Subcutaneous abdominal adipose tissue (tissue), 5 donors: Measurements from ENCODE around the gene RPS10.
A peak's percentile ranks its signal among the peaks of the same experiment; 100 is the strongest.
"Not testable (repeated sequence)": the region's sequence is repeated elsewhere in the genome, so short reads cannot be mapped to it uniquely, and the experiment has no call there.

ENCODE experiments used
- H3K27ac ChIP-seq: one replicate; pipeline ENCODE4 v1.7.0; 2013; ENCODE audit warnings: low read depth, mild to moderate bottlenecking, inconsistent platforms, low read length, moderate library complexity
- H3K27me3 ChIP-seq, 5 donors: one replicate each; pipeline ENCODE4 v1.7.0; 2013; ENCODE audit warnings: low read length in 5 of 5, inconsistent platforms in 1 of 5; ENCODE audit not compliant: control insufficient read depth in 5 of 5, insufficient read depth in 4 of 5
- H3K36me3 ChIP-seq, 5 donors: one replicate each; pipeline ENCODE4 v1.7.0; 2013; ENCODE audit warnings: low read length in 5 of 5; ENCODE audit not compliant: control insufficient read depth in 5 of 5, insufficient read depth in 5 of 5
- H3K4me1 ChIP-seq, 5 donors: one replicate each; pipeline ENCODE4 v1.7.0; 2013; ENCODE audit warnings: low read length in 5 of 5, mild to moderate bottlenecking in 3 of 5, moderate library complexity in 1 of 5; ENCODE audit not compliant: control insufficient read depth in 5 of 5, insufficient read depth in 5 of 5
- H3K4me3 ChIP-seq, 5 donors: one replicate each; pipeline ENCODE4 v1.7.0; 2013; ENCODE audit warnings: low read length in 5 of 5, low read depth in 1 of 5
- H3K9ac ChIP-seq, 5 donors: one replicate each; pipeline ENCODE4 v1.7.0; 2013; ENCODE audit warnings: low read length in 5 of 5, mild to moderate bottlenecking in 4 of 5, moderate library complexity in 3 of 5
- H3K9me3 ChIP-seq, 5 donors: one replicate each; pipeline ENCODE4 v1.7.0; 2013; ENCODE audit warnings: low read length in 5 of 5; ENCODE audit not compliant: control insufficient read depth in 5 of 5
- donor health status: healthy.
- donor health status: healthy.
- donor health status: healthy.
- donor health status: healthy.
- donor health status: healthy.

The RPS10 gene

DNA sequence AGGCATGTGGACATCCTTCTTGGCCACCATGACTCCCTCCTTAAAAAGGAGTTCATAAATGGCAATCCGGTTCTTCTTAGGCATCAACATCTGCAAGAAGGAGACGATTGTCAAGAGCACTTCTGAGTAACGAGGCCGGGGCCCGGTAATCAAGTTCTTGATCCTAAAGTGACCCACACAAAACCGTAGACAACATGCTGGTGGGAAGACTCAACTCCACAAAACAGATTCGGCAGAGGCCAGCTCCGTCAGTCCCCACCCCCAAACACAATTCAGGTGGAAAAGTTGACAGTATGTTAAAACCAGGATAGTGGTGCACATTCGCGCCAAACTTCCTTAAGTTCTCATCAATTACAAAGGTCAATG, 754 bp downstream of the RPS10 start:
- peak overlapping the region; percentile 75 to 100 (median 99) for H3K9ac ChIP-seq
- no peaks in the 10 kb centered on the region for H3K27me3 ChIP-seq
- H3K4me1 ChIP-seq, result peaks cover 0 to 18% (median 14%) of the 10 kb centered on the region in 5 donors
- H3K27ac ChIP-seq, result peak overlapping the region; percentile 68
- H3K36me3 ChIP-seq, result peaks cover 15 to 46% (median 42%) of the 10 kb centered on the region in 5 donors
- peak overlapping the region; percentile 76 to 98 (median 93) for H3K4me3 ChIP-seq
- no peaks in the 10 kb centered on the region for H3K9me3 ChIP-seq

DNA sequence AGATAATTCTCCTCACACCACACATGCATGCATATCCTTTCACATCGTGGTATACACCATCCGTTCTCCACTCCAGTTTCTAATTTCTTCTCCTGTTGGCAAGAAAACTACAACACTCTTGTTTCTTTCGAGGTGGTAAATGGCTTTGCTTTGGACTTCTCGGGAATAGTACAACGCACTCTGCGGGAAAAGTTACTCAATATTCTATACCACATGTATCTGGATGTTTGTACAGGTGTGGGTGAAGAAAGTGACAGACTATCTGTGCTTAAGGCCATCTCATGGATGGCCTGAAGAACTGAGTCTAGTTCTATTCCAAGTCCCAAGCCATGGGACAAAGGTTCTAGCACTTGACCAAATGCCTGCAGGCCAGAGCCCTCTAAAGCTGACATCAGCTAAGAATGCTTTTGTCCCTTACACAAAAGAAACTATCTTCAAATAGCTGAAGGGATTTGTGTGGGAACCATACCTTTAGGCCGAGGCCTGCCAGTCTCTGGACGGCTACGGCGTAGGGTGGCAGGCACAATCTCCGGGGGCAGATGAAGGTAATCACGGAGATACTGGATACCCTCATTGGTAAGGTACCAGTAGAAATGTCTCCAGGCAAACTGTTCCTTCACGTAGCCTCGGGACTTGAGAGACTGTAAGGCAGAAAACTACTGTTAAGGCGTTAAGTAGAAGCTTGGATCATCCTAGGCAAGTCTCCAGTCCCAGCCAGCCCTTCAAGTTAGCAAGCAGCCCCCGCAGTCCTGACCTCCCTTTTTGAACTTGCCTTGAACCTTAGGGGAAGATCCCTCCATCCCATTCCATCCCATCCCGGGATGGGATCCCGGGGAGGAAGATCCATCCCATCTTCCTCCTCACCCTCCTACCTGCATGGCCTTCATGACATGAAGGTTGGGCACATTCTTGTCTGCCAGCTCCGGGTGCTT, 1.4 kb downstream of the RPS10 start:
- Histone ChIP-seq H3K27ac (peak overlapping the region; percentile 68), H3K4me1 (peaks cover 0 to 18% (median 14%) of the 10 kb centered on the region in 5 donors), H3K4me3 (peak overlapping the region; percentile 76 to 98 (median 93)), H3K36me3 (peaks cover 18 to 53% (median 48%) of the 10 kb centered on the region in 5 donors), H3K27me3 (no peaks in the 10 kb centered on the region), H3K9me3 (no peaks in the 10 kb centered on the region), H3K9ac (peak overlapping the region; percentile 75 to 100 (median 99))

DNA sequence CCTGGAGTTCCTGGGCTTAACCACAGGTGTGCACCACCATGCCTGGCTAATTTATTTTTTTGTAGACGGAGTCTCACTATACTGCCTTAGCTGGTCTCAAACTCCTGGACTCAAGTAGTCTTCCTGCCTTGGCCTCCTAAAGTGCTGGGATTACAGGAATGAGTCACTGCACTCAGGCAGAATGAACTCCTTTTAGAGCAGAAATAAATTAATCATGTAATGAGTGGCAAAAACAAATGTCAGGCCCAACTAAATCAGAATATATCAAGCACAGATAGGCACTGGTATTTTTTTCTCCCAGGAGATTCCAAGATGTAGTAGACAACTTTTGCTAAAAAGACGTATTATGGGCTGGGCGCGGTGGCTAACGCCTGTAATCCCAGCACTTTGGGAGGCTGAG, 2.6 kb downstream of the RPS10 start:
- Histone ChIP-seq H3K27ac (no peak overlapping the region), H3K9ac (peak overlapping the region in 3 of 5 donors; percentile 11 to 52 (median 16)), H3K4me1 (peaks cover 0 to 18% (median 14%) of the 10 kb centered on the region in 5 donors), H3K9me3 (no peaks in the 10 kb centered on the region), H3K4me3 (no peak overlapping the region), H3K36me3 (peaks cover 22 to 62% (median 59%) of the 10 kb centered on the region in 5 donors), H3K27me3 (no peaks in the 10 kb centered on the region)

DNA sequence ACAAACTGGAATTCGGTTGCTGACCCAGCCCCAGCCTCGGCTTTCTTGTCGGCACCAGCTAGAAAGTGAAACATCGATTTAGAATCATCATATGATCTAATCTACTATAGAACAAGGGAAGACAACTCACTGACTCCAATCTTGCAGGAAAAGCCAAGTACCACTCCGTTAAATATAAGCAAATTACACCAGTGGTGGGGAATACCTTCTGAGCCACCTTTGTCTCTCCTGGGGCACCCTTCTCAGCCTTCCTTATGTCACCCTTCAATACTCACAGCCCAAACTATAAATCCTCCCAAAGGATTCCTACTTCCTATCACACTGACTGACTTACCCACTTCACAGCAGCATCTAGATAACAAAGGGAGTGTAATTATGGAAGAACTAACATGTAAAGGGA, 7.5 kb downstream of the RPS10 start:
- Histone ChIP-seq H3K27ac (no peak overlapping the region), H3K4me3 (no peak overlapping the region), H3K9ac (no peak overlapping the region), H3K9me3 (no peaks in the 10 kb centered on the region), H3K36me3 (peaks cover 27 to 72% (median 70%) of the 10 kb centered on the region in 5 donors), H3K27me3 (no peaks in the 10 kb centered on the region), H3K4me1 (peaks cover 0 to 11% (median 8%) of the 10 kb centered on the region in 5 donors)

DNA sequence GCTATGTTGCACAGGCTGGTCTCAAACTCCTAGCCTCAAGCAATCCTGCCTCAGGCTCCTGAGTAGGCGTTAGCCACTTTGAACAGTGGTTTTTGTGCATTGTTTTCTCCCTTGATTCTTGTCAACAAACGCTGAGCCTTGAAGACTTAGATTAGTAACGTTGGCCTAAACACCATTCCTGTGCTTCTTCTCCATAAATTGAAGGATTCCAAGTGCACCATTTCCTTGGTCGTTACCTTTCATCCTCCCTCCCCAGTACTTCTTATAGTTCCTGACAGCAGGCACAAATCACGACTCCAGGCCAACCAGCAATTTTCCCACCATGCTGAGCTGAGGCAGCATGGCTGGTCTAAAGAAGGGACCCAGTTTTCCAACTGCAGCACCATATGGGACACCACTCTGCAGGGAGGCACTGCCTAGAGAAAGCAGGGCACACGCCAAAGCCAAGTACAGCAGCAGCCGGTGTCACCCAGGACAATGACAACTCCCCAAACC, 8.9 kb downstream of the RPS10 start:
- Histone ChIP-seq H3K4me3 (no peak overlapping the region), H3K4me1 (peaks cover 0 to 11% (median 8%) of the 10 kb centered on the region in 5 donors), H3K27ac (no peak overlapping the region), H3K36me3 (peaks cover 23 to 60% (median 57%) of the 10 kb centered on the region in 5 donors), H3K9ac (no peak overlapping the region), H3K27me3 (no peaks in the 10 kb centered on the region), H3K9me3 (no peaks in the 10 kb centered on the region)

DNA sequence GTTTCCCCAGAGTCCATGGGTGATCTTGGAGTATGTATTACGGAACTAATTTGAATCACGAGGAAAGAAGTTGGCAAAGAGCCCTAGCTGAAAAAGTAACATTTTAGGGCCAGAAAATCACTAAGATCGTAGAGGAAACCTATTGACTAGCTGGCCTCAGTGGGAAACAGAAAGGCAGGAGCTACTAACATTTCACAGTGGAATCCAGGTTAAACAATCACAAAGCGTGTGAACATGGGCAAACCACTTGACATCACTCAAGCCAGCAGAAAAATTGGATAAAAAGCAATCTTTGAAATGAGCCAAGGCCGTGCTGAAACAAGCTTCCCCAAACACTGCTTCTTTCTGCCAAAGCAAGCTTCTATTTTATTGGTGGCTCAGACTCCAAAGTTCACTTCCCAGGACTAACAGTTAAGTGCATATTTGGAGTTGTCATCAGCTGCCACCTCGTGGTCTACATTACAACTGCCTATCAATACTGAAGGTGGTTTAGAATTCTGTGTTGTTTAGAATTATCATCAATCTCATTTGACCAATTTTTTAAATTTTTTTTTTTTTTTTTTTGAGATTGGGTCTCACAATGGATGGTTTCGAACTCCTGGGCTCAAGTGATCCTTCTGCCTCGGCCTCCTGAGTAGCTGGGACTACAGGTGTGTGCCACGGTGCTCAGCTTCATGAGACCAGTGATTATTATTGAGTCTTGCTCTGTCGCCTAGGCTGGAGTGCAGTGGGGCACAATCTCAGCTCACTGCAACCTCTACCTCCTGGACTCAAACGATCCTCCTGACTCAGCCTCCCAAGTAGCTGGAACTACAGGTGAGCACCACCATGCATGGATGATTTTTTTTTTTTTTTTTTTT, 10.6 kb downstream of the RPS10 start:
- Histone ChIP-seq H3K27me3 (no peaks in the 10 kb centered on the region), H3K9ac (peak overlapping the region; percentile 32 to 63 (median 60)), H3K4me3 (peak overlapping the region in 2 of 5 donors; percentile 25 to 51), H3K36me3 (peaks cover 19 to 45% (median 42%) of the 10 kb centered on the region in 5 donors), H3K9me3 (no peaks in the 10 kb centered on the region), H3K4me1 (peaks cover 0 to 11% (median 8%) of the 10 kb centered on the region in 5 donors), H3K27ac (peak overlapping the region; percentile 85)

DNA sequence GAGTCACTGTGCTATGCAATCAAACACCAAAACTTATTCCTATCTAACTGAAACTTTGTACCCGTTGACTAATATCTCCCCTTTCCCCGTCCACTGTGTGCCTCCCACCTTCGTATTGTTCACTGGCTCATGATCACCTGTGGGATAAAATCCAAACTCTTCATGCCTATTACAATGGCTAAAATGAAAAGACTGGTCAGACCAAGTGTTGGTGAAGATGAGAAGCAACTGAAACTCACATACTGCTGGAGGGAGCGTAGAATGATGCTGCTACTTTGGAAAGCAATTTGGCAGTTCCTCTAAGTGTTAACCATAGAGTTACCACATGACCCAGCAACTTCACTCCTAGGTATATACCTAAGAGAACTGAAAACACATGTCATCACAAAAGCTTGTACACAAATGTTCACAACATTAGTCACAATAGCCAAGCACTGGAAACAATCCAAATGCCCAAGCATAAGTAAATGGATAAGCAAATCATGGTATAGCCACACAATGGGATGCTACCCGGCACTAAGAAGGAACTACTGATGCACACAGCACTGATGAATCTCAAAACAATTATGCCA, 13.1 kb downstream of the RPS10 start:
- H3K9ac ChIP-seq, result no peak overlapping the region
- H3K36me3 ChIP-seq, result peaks cover 8 to 23% (median 19%) of the 10 kb centered on the region in 5 donors
- H3K27ac ChIP-seq, result no peak overlapping the region
- no peaks in the 10 kb centered on the region for H3K27me3 ChIP-seq
- no peaks in the 10 kb centered on the region for H3K9me3 ChIP-seq
- H3K4me1 ChIP-seq, result peaks cover 0 to 12% (median 8%) of the 10 kb centered on the region in 5 donors
- no peak overlapping the region for H3K4me3 ChIP-seq

DNA sequence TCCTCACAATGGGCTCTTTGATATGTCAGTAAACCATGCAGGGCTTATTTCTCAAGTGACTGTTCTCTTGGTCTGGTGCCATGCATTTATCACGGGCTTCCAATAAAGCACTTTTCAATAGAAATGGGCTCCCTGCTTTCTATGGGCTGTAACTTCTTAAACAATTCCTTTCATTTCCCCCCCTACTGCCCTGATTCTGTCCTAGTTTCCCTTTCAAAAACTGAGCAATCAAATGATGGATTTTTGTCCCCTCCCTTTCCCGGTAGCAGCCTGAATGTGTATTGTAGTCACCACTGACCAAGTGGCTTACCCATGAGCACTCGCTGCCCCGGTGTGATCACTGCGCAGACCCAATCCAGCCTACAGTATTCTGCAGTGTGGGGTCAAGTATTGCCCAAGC, 13.9 kb downstream of the RPS10 start:
- Histone ChIP-seq H3K9ac (no peak overlapping the region), H3K36me3 (peaks cover 3 to 16% (median 12%) of the 10 kb centered on the region in 5 donors), H3K4me3 (no peak overlapping the region), H3K27ac (no peak overlapping the region), H3K4me1 (peaks cover 0 to 12% (median 8%) of the 10 kb centered on the region in 5 donors), H3K27me3 (no peaks in the 10 kb centered on the region), H3K9me3 (no peaks in the 10 kb centered on the region)

DNA sequence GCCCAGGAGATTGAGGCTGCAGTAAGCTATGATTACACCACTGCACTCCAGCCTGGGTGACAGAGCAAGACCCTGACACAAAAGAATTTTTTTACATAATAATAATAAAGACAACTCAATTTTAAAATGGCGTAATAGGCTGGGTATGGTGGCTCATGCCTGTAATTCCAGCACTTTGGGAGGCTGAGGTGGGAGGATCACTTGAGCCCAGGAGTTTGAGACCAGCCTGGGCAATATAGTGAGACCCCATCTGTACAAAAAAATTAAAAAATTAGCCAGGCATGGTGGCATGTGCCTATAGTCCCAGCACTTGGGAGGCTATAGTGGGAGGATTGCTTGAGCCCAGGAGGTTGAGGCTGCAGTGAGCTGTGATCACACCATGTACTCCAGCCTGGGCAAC, 18.0 kb downstream of the RPS10 start:
- not testable (repeated sequence) for H3K9me3 ChIP-seq, H3K27ac ChIP-seq

More for the DNA sequence above, 18.0 kb downstream of the RPS10 start:
- not testable (repeated sequence) for H3K9ac ChIP-seq, H3K4me1 ChIP-seq, H3K27me3 ChIP-seq, H3K4me3 ChIP-seq, H3K36me3 ChIP-seq
